Measurements from ENCODE around the gene PCARE.
"Not testable (repeated sequence)": the region's sequence is repeated elsewhere in the genome, so short reads cannot be mapped to it uniquely, and the experiment has no call there.

PCARE gene

GRCh38 chr2:29096969-29097368 lies 22.6 kb upstream of the PCARE start:
- no peak for DNase-seq (ENCODE audit: low spot score)

GRCh38 chr2:29090311-29090710 lies 16.0 kb upstream of the PCARE start:
- DNase-seq (ENCODE audit: low spot score): not testable (repeated sequence)

GRCh38 chr2:29084554-29084953 lies 10.2 kb upstream of the PCARE start:
- DNase-seq (ENCODE audit: low spot score): no peak

- DNase-seq (ENCODE audit: low spot score): no peak
Measured at GRCh38 chr2:29082804-29083495, 8.6 kb upstream of the PCARE start.

GRCh38 chr2:29080886-29081743 lies 6.8 kb upstream of the PCARE start:
- no peak for DNase-seq (ENCODE audit: low spot score)

- DNase-seq (ENCODE audit: low spot score): no peak
Measured at GRCh38 chr2:29079887-29080286, 5.6 kb upstream of the PCARE start.

- DNase-seq (ENCODE audit: low spot score): no peak
Measured at GRCh38 chr2:29075894-29076705, 1.8 kb upstream of the PCARE start.

- no peak for DNase-seq (ENCODE audit: low spot score)
Measured at GRCh38 chr2:29073933-29074332, 390 bp downstream of the PCARE start.

GRCh38 chr2:29072971-29073725 lies 1.2 kb downstream of the PCARE start:
- no peak for DNase-seq (ENCODE audit: low spot score)

- DNase-seq (ENCODE audit: low spot score): no peak
Measured at GRCh38 chr2:29072251-29072650, 2.1 kb downstream of the PCARE start.

GRCh38 chr2:29071032-29071975 lies 3.0 kb downstream of the PCARE start:
- no peak for DNase-seq (ENCODE audit: low spot score)

GRCh38 chr2:29070526-29070925 lies 3.8 kb downstream of the PCARE start:
- no peak for DNase-seq (ENCODE audit: low spot score)

GRCh38 chr2:29068513-29068912 lies 5.8 kb downstream of the PCARE start:
- DNase-seq (ENCODE audit: low spot score): no peak

GRCh38 chr2:29066997-29067605 lies 7.2 kb downstream of the PCARE start:
- DNase-seq (ENCODE audit: low spot score): no peak

- no peak for DNase-seq (ENCODE audit: low spot score)
Measured at GRCh38 chr2:29066271-29066860, 8.0 kb downstream of the PCARE start.

- DNase-seq (ENCODE audit: low spot score): no peak
Measured at GRCh38 chr2:29065068-29065811, 9.1 kb downstream of the PCARE start.

GRCh38 chr2:29064746-29065067 lies 9.6 kb downstream of the PCARE start:
- no peak for DNase-seq (ENCODE audit: low spot score)

- DNase-seq (ENCODE audit: low spot score): no peak
Measured at GRCh38 chr2:29064346-29064715, 10.0 kb downstream of the PCARE start.

- no peak for DNase-seq (ENCODE audit: low spot score)
Measured at GRCh38 chr2:29063646-29064345, 10.5 kb downstream of the PCARE start.
